Keratinocyte (primary cell): ENCODE data around the gene NFATC3. TPM values are rescaled to one million over a fixed set of nuclear protein-coding genes. Genes with fewer than 3 reads are reported as not detected.

Experiments
- DNase-seq: peaks from one replicate; pipeline ENCODE4 v3.0.0-alpha.2; 2011; ENCODE audit warnings: low read depth, missing footprints, low spot score
- FAIRE-seq: peaks from 2 replicates; lab custom pipeline; 2011; peaks lifted over from hg19 to GRCh38; lab: Jason Lieb, UNC
- H2AFZ ChIP-seq: 2 replicates; pipeline ENCODE4 v1.6.0; 2012; ENCODE audit warnings: low read length, control low read depth, inconsistent platforms; ENCODE audit not compliant: control insufficient read depth
- H3K27ac ChIP-seq: 2 replicates; pipeline ENCODE4 v1.5.1; 2011; ENCODE audit warnings: low read length; ENCODE audit not compliant: control insufficient read depth, insufficient read depth
- H3K27me3 ChIP-seq: 3 replicates; pipeline ENCODE4 v1.6.0; 2011; ENCODE audit warnings: low read length; ENCODE audit not compliant: control insufficient read depth, insufficient read depth; ENCODE audit errors: extremely low read depth
- H3K36me3 ChIP-seq, 2 experiments: 2 replicates in 1 of 2; 3 replicates in 1 of 2; pipeline ENCODE4 v1.5.1; 2011; ENCODE audit warnings: low read length in 2 of 2, mild to moderate bottlenecking in 1 of 2; ENCODE audit not compliant: control insufficient read depth in 2 of 2, insufficient read depth in 2 of 2; ENCODE audit errors: extremely low read depth in 1 of 2
- H3K4me1 ChIP-seq: 3 replicates; pipeline ENCODE4 v1.5.1; 2011; ENCODE audit warnings: low read length; ENCODE audit not compliant: control insufficient read depth, insufficient read depth; ENCODE audit errors: extremely low read depth
- H3K4me2 ChIP-seq: 3 replicates; pipeline ENCODE4 v1.6.0; 2011; ENCODE audit warnings: low read depth, low read length; ENCODE audit not compliant: control insufficient read depth, insufficient read depth; ENCODE audit errors: extremely low read depth
- H3K4me3 ChIP-seq, 3 experiments: fragments of 200-600 bp in 1 of 3; sonication (generic) in 1 of 3; 2 replicates in 2 of 3; 3 replicates in 1 of 3; pipeline ENCODE4 v1.5.1; 2011 to 2016; ENCODE audit warnings: low read length in 3 of 3, mild to moderate bottlenecking in 3 of 3, control low read depth in 2 of 3, inconsistent platforms in 1 of 3, low read depth in 1 of 3, mixed read lengths in 1 of 3, mixed run types in 1 of 3, moderate library complexity in 1 of 3; ENCODE audit not compliant: control insufficient read depth in 2 of 3, insufficient read depth in 2 of 3; ENCODE audit errors: extremely low read depth in 1 of 3
- H3K79me2 ChIP-seq: 2 replicates; pipeline ENCODE4 v1.6.0; 2012; ENCODE audit warnings: low read length; ENCODE audit not compliant: control insufficient read depth, insufficient read depth
- H3K9ac ChIP-seq: 3 replicates; pipeline ENCODE4 v1.6.0; 2011; ENCODE audit warnings: low read length; ENCODE audit not compliant: control insufficient read depth, insufficient read depth; ENCODE audit errors: extremely low read depth
- H3K9me1 ChIP-seq: 3 replicates; pipeline ENCODE4 v1.6.0; 2011; ENCODE audit warnings: low read length; ENCODE audit not compliant: control insufficient read depth, insufficient read depth; ENCODE audit errors: extremely low read depth
- H3K9me3 ChIP-seq: 2 replicates; pipeline ENCODE4 v1.5.1; 2012; ENCODE audit warnings: low read depth, low read length; ENCODE audit not compliant: control insufficient read depth
- H4K20me1 ChIP-seq: 3 replicates; pipeline ENCODE4 v1.6.0; 2011; ENCODE audit warnings: low read length; ENCODE audit not compliant: control insufficient read depth, insufficient read depth; ENCODE audit errors: extremely low read depth
- EZH2 ChIP-seq: IDR thresholded peaks from one replicate; pipeline ENCODE4 v1.6.1; 2012; ENCODE audit warnings: inconsistent platforms, mild to moderate bottlenecking, low read length, moderate library complexity
- dilution Hi-C: fragments of 300-500 bp; cut with MboI; formaldehyde crosslinking; loops from one replicate; pipeline ENCODE4 v1.7.0; 2020; ENCODE audit warnings: low sequenced_read_pairs; ENCODE audit not compliant: extremely low pct_ligation_motif_present
- polyA plus RNA-seq, 5 experiments: library from polyadenylated mRNA; depleted of rRNA in 3 of 5; stranded (reverse) in 3 of 5; stranded (forward) in 1 of 5; unstranded in 1 of 5; fragments of >200 nt; gene quantifications; 1 replicate in 1 of 5; 2 replicates in 3 of 5; 3 replicates in 1 of 5; pipeline versions ENCODE4 v1.2.1 to v1.2.3, GENCODE V29; 2011 to 2012; ENCODE audit warnings: missing spikeins in 2 of 5, low read depth in 1 of 5, low replicate concordance in 1 of 5
- TF ChIP-seq, protein P1 (sequence below), 3 experiments: IDR thresholded peaks in 1 of 3; conservative IDR thresholded peaks in 1 of 3; optimal IDR thresholded peaks in 1 of 3; 2 replicates in 2 of 3; 3 replicates in 1 of 3; pipeline versions ENCODE3 to v1.5.1; 2011; ENCODE audit warnings: low read length in 3 of 3, mild to moderate bottlenecking in 3 of 3, moderate library complexity in 2 of 3, control low read depth in 1 of 3, inconsistent platforms in 1 of 3; ENCODE audit not compliant: insufficient read depth in 2 of 3; ENCODE audit errors: extremely low read depth in 1 of 3

NFATC3 gene
- polyA plus RNA-seq, 1 donor (not counting 4 experiments of a cell fraction or from before 2014, with no cell fraction given), result 11.5 TPM

DNA sequence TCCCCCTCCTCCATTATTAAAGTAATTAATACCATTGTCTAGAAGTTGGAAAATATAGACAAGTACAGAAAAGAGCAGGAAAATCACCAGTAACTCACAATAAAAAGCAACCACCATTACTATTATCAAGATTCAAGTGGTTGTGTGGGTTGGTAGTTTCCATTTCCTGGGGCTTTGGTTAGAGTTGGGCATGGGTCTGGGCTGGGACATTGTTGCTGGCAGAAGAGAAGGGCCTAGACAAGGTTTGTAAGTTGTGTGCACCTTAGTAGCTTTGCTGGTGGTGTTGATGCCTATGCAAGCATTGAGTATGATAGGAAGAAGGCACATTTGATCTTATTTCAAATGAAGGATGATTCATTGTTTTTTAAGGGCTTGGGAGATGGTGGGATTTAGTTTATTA, 25.4 kb upstream of the NFATC3 start:
- Histone ChIP-seq H3K9me1 (no peaks in the 10 kb centered on the region), H2AFZ (no peak overlapping the region), H3K27me3 (no peaks in the 10 kb centered on the region), H3K4me2 (no peak overlapping the region), H3K4me3 (no peak overlapping the region), H3K27ac (no peak overlapping the region), H3K9ac (no peak overlapping the region), H3K4me1 (peaks cover 9% of the 10 kb centered on the region), H3K36me3 (peaks cover 16 to 29% of the 10 kb centered on the region in 2 experiments), H3K9me3 (no peaks in the 10 kb centered on the region), H3K79me2 (no peaks in the 10 kb centered on the region), H4K20me1 (no peaks in the 10 kb centered on the region)
- DNase-seq (no peak), FAIRE-seq (no peak)
- dilution Hi-C loops, result no loop called here
- TF ChIP-seq, protein P1, sequence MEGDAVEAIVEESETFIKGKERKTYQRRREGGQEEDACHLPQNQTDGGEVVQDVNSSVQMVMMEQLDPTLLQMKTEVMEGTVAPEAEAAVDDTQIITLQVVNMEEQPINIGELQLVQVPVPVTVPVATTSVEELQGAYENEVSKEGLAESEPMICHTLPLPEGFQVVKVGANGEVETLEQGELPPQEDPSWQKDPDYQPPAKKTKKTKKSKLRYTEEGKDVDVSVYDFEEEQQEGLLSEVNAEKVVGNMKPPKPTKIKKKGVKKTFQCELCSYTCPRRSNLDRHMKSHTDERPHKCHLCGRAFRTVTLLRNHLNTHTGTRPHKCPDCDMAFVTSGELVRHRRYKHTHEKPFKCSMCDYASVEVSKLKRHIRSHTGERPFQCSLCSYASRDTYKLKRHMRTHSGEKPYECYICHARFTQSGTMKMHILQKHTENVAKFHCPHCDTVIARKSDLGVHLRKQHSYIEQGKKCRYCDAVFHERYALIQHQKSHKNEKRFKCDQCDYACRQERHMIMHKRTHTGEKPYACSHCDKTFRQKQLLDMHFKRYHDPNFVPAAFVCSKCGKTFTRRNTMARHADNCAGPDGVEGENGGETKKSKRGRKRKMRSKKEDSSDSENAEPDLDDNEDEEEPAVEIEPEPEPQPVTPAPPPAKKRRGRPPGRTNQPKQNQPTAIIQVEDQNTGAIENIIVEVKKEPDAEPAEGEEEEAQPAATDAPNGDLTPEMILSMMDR (optimal IDR thresholded peaks at IDR 0.05 in 1 of 3, IDR thresholded peaks at IDR 0.05 in 1 of 3, conservative IDR thresholded peaks at IDR 0.05 in 1 of 3; ENCODE audit: extremely low read depth in 1 of 3, insufficient read depth in 2 of 3, low read length in 3 of 3), result no peak
- TF ChIP-seq EZH2, result no peak

DNA sequence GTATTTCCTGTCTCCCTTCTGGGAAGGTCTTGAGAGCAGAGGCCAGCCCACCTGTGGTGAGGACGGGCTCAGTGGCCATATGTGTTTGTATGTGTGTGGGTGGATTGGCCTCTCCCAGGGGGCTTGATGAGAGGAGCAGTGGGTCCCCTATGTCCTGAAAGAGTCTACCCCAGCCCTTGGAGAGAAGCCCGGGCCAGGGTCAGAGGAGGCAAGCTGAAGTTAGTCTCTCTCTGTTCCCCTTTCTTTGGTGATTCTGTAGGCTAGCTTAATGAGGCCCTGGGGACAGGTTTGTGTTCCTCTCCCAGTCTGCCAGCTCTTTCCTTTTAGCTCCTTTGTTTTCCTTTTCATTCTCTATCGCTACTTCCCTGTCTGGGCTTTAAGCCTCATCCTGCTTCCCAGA, 23.8 kb upstream of the NFATC3 start:
- H4K20me1 ChIP-seq, result peaks cover 3% of the 10 kb centered on the region
- H3K9ac ChIP-seq, result no peak overlapping the region
- no peaks in the 10 kb centered on the region for H3K9me3 ChIP-seq
- DNase-seq (no peak), FAIRE-seq (no peak)
- H3K4me3 ChIP-seq, result no peak overlapping the region
- H3K4me1 ChIP-seq, result peaks cover 13% of the 10 kb centered on the region
- TF ChIP-seq, protein P1 (optimal IDR thresholded peaks at IDR 0.05 in 1 of 3, IDR thresholded peaks at IDR 0.05 in 1 of 3, conservative IDR thresholded peaks at IDR 0.05 in 1 of 3; ENCODE audit: extremely low read depth in 1 of 3, insufficient read depth in 2 of 3, low read length in 3 of 3), result no peak
- TF ChIP-seq EZH2, result no peak
- H3K27ac ChIP-seq, result no peak overlapping the region
- dilution Hi-C loops, result no loop called here
- H3K27me3 ChIP-seq, result no peaks in the 10 kb centered on the region
- H3K9me1 ChIP-seq, result no peaks in the 10 kb centered on the region
- no peaks in the 10 kb centered on the region for H3K79me2 ChIP-seq
- no peak overlapping the region for H3K4me2 ChIP-seq
- peaks cover 17 to 23% of the 10 kb centered on the region in 2 experiments for H3K36me3 ChIP-seq
- no peak overlapping the region for H2AFZ ChIP-seq
